Gastroesophageal sphincter (tissue), 3 donors: ENCODE measurements around the gene GLB1L3.

ENCODE experiments used
- POLR2A ChIP-seq, 2 donors: fragments of 450-650 bp; IDR thresholded peaks; one replicate each; pipeline ENCODE4 v1.6.1; 2017; ENCODE audit warnings: antibody characterized with exemption in 2 of 2, mild to moderate bottlenecking in 2 of 2, moderate library complexity in 1 of 2
- TF ChIP-seq, protein P1 (sequence below), 4 experiments: fragments of 200-600 bp in 2 of 4; fragments of 450-650 bp in 2 of 4; sonication (generic) in 1 of 4; IDR thresholded peaks; one replicate each; pipeline ENCODE4 v1.5.1; 2017 to 2019; ENCODE audit warnings: antibody characterized with exemption in 4 of 4, mild to moderate bottlenecking in 2 of 4, moderate library complexity in 2 of 4

DNA sequence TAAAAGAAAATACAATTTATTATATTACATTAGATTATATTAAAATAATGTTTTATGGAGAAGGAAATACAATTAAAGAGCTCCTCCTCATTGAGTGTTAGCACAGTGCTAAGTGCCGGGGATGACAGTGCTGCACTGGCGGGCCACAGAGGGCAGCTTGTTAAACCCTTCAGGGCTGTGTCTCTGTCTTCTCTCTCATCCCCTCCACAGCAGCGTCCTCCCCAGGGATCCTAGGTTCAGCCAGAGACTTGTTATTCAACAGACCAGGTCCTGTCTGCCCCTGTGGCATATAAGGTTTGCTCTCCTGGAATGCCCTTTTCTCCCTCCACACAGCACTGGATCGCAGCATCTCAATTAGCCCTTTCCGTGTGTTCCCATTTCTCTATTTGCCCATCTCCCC is 37.2 kb upstream of the GLB1L3 start:
- TF ChIP-seq, protein P1, sequence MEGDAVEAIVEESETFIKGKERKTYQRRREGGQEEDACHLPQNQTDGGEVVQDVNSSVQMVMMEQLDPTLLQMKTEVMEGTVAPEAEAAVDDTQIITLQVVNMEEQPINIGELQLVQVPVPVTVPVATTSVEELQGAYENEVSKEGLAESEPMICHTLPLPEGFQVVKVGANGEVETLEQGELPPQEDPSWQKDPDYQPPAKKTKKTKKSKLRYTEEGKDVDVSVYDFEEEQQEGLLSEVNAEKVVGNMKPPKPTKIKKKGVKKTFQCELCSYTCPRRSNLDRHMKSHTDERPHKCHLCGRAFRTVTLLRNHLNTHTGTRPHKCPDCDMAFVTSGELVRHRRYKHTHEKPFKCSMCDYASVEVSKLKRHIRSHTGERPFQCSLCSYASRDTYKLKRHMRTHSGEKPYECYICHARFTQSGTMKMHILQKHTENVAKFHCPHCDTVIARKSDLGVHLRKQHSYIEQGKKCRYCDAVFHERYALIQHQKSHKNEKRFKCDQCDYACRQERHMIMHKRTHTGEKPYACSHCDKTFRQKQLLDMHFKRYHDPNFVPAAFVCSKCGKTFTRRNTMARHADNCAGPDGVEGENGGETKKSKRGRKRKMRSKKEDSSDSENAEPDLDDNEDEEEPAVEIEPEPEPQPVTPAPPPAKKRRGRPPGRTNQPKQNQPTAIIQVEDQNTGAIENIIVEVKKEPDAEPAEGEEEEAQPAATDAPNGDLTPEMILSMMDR (IDR thresholded peaks at IDR 0.05), result no peak
- TF ChIP-seq POLR2A (IDR thresholded peaks at IDR 0.05), result no peak
